Measurements from ENCODE around the gene EYS.
"Not testable (repeated sequence)": the region's sequence is repeated elsewhere in the genome, so short reads cannot be mapped to it uniquely, and the experiment has no call there.

The EYS gene

DNA sequence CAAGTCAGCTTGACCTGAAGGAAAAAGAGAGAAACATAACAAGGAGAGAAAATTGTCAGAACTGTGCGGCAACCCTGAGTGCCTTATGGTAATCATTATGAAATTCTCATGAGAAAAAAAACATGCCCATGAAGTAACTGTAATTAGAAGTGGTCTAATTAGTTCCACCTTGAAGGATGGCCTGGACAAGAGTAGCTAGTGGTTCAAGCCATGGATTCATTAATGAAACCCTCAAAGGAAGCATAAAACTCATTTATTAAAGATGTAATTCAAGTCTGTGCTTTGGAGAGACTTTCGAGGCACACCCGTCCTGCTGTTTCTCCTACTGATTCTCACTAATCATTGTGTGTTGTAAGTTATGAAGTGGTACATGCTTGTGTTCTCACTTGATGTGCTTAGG, 1911.2 kb downstream of the EYS start:
- DNase-seq (ENCODE audit: low read depth in 2 of 2): no peak

DNA sequence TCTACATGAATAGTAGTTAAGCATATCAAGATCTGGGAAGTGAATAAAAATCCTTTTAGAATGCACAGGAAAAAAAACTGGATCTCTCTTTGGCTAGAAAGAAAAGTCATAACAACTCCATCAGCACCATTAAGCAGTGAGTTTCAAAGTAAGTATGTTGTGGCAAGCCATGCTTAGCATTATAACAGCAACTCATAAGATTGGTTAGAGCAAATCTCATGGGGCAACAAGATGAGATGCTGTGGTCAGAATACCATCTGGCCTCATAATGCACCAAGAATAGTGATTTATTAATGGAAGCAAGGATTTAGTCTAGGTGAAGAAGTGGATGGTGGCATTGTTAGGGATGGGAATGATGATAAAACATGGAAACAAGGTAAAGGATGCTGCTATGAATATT, 1912.0 kb downstream of the EYS start:
- DNase-seq (ENCODE audit: low read depth in 2 of 2): no peak

DNA sequence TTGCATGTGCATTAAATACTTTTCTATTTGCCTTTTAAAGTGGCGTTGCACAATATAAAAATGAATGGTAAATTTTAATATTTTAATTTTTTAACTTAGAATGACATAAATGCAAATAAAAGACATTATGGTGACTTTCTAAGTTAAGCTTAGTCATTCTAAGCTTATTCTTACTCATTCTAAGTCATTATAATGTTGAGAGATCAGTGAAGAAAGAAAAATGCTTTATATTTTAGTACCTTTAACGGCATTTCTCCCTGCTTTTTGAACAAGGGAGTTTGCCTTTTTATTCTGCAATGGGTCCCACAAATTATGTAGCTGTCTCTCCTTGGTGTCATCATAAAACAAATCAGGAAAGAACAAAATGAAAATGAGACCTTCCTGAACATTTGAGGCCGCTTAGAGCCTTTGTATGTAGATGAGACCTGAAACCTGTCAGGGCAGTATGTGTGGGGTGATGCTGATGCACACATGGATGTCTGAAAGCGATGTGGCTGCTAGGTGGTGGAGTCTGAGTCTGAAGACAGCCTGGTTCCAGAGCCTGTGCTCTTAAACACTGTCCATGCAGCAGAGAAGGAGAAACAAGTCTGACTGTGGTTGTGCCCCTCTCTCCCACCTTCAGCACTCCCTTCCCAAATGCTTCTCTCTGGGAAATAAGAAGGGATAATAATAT, 1913.4 kb downstream of the EYS start:
- DNase-seq (ENCODE audit: low read depth in 2 of 2): no peak

DNA sequence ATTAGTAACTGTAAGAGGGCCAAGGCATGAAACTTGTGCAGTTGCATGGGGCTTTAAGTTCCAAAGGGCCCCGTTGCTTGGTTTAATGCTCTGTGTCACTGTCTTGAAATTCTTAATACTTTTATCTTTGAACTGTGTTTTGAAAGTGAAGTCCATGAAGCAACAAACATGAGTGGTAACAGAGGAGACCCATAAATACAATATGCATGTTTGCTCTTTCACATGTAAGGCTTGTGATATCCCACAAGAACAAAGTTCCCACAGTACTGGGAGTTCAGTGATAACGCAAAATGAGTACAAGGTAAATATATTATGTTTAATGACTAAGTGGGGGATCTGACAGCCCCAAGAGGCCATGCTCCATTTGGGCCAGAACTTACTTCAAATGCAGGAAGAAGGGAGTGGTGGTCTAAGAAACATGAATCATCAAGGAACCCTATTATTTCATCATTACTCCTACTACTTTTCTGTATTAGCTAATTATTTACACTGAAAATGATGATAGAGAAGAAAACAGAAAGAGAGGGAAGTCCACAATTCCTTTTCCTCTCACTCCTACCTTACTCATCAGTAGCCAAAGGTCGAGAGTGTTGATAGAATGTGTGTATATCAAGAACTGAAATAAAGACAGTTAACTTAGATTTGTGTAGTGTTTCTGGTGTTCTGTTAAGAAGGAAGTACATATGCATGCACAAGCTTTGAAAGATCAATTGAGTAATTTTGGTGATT, 1914.1 kb downstream of the EYS start:
- no peak for DNase-seq (ENCODE audit: low read depth in 2 of 2)

DNA sequence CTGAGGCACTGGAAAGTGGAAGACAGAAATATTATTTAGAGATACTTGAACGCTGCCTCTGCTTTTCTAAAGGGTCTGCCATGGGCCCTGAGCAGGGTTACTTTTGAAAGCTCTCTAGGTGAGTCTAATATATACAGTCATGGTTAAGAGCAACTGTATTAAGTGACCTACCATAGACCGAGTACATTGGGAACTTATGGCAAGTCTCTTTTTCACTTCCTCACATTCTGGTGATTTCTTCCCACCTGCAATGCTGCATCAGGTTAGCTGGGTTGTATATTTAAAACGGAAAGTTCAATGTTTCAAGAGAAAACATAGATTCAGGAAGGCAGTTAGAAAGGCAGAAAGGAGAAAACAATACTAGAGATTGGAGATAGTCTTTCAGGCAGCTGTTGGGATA, 1916.7 kb downstream of the EYS start:
- DNase-seq (ENCODE audit: low read depth in 2 of 2): no peak

DNA sequence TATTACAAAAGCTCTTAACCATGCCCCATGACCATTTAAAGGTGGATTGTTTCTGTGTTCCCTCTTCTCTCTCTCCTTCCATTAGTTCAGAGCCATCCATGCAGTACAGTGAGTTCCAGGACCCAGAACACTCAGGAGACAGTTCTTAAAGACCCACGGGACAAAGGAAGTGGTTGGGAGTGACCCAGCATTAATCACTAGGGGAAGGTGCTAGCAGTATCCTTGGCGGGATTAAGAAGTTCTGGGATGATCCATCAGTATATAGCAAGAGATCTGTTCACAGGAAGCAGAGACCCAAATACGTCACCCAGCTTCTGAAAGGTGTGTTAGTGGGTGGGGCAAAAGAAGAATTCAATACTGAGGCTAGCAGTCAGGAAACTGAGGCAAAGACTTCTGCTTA, 1917.3 kb downstream of the EYS start:
- DNase-seq (ENCODE audit: low read depth in 2 of 2): no peak

DNA sequence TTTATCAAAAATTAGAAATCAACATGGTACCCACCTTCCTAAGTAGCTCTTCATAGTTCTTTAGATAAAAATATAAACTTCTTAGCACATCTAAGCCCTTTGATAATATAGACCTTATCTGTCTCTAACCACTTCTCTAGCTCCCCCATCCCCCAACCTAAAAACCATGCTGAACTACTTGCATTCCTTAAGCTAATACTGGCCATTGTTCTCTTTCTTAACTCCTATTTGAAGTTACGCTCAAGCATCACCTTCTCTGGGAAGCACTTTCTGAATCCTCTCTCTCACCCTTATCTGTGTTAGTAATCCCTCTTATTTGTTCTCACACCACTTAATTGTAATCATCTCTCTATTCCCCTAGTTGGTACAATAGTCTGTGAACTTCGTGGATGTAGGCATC, 1918.5 kb downstream of the EYS start:
- DNase-seq (ENCODE audit: low read depth in 2 of 2): no peak

DNA sequence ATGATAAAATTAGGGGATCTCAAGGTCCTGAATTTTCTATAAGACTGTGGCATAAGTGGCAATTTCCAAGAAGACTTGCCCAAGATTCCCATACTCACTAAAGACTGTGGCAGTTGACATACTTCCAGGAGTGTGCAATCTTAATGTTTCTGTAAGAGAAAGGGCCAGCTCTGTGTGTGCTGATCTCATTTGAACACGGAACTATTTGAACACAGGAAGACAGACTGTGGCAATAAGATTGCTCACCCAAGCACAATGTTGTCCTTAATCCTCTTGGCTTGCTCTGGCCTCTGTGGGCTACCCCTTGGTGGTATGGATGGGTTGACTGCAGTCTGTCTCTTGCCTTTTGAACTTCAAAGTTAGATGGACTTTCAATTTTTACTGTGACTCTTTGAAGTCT, 1920.0 kb downstream of the EYS start:
- no peak for DNase-seq (ENCODE audit: low read depth in 2 of 2)

DNA sequence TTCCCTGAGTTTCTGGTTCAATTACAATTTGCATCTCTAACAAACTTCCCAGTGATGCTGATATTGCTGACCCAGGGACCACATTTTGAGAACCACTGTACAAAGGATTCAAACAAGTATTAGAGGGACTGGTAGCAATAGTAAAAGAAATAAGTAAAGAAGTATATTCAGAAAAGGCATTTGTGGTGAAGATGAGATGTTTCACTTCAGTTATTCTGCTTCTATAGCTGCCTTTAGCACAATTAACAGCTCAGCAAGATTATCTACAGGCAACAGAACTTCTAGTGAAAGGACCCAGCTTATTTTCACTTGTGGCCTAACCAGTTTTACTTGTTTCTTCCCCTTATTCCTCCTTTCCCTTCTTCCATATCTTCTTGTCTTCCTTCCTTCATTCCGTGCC, 1922.0 kb downstream of the EYS start:
- DNase-seq (ENCODE audit: low read depth in 2 of 2): no peak

DNA sequence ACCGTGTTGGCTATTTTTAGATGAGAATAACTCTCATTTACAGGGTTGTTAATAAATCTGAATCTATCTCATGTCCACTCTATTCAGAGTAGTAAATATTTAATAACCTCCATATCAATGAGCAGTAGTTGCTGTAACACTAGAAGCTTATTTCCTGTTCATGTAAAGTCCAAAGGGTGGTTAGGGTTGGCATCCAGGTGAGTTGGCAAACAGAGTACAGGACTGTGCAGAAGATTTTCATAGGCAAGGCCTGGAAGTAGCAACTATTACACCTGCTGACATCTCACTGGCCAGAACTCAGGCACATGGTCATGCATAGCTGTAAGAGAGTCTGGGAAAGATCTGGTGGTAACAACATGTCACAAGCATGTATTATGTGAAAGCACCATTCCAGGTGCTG, 1923.9 kb downstream of the EYS start:
- DNase-seq (ENCODE audit: low read depth in 2 of 2): no peak

DNA sequence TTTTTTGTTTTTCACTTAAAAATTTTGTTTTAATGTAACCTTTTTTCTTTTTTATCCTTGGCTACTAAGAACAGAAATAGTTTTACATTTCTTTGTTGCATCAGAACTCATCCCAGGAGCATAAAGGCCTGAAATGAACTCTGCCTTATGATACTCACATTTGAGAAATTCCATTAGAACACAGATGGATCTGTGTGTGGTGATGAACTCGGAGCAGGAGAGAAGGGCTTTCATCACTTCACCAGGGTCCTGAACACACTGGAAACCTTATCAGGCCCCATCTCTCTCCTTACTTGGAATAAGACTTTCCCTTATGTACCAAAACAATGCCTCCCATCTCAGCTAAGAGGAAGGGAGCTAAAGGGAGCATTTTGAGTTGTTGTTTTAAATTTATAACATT, 1932.1 kb downstream of the EYS start:
- no peak for DNase-seq (ENCODE audit: low read depth in 2 of 2)

DNA sequence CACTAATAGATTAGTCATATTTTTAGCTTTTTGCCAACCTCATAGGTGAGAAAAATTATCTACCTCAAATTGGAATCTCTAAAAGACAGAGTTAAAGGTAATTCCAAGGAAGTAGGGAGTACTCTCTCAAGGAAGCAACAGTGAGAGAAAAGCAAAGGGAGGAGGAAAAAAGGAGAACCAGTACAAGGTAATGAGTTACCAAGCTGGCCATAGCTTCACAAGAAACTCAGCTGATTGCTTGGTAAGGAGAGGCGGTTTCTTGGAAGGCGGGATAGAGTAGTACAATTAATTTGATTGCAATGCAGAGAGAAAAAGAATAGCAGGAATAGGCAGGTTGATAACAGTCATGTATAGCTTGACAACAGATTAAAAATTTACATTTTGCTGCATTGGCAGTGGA, 1933.8 kb downstream of the EYS start:
- DNase-seq (ENCODE audit: low read depth in 2 of 2): no peak

DNA sequence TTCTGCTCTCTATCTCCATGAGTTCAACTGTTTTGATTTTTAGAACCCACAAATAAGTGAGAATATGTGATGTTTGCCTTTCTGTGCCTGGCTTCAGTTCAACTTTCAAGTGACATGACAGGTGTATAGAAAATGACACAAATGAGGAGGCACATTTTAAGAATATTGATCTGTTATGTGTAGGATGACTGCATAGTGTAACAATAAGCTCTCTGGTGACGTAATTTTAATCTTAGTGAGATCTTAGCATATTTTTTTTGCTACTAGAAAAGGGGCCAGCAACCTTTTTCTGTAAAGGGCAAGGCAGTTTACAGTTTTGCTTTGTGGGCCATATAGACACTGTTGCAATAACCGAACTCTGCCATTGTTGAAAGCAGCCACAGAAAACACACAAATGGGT, 1941.2 kb downstream of the EYS start:
- DNase-seq (ENCODE audit: low read depth in 2 of 2): no peak

DNA sequence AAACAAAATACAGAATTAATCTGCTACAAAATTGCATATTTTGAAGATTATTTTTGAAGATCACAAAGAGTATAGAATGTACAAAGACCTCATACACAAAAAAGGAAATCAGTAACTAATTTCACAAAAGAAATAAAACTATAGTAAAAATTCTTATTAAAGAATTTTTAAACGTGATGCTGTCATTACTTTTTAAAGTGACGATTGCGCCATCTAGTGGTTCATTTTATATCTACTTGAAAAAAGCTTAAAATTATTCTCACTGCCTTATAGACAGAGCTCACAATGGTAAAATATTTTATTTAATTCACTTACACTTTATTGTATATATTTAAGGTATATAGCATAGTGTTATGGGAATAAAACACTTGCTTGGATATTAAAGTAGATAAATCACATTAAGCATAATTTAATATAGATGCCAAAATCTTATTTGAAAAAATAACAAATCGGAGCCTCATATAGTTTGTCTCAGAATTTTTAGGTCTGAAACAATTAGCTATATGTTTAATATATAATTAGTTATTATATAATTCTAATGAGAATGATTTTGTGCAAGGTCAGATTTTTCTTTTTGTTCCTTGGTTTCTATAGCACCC, 1942.6 kb downstream of the EYS start:
- no peak for DNase-seq (ENCODE audit: low read depth in 2 of 2)

DNA sequence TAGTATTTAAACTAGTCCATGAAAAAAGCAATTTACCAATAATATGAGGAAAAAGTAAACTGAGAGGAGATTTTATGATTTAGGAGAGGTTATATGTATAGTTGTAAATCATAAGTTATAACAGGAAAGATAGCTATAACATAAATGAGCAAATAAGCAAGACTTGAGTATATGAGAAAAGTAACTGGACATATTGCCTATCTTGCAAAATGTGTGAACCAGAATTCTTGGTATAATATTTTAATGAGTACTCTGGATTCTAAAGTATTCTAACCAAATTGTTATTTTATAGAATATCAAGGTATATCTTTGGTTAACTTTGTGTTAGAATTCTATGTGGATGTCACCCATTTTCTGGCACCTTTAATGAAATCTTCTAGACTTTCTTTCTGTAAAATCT, 1946.8 kb downstream of the EYS start:
- DNase-seq (ENCODE audit: low read depth in 2 of 2): no peak

DNA sequence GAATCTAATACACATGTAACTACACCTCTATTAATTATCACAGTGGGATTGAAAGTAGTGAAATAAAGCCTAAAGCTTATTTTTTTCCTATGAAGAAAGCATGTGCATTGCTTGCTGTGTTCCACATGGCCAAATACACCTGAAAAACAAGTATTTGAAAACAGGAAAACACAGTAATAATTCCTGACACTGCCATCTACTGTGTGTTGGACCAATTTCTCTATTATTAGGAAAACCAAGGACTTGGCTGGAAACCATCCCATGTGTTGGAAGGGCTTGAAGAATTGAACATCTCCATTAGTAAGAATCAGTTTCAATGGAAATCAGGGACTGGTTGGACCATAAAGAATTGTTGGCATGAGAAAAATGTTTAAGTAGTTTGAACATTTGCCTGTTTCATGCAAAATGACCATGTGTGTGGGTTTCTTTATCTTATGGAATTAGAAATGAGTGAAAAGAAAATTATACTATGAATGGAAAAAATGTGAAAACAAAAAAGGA, 1947.4 kb downstream of the EYS start:
- DNase-seq (ENCODE audit: low read depth in 2 of 2): no peak

DNA sequence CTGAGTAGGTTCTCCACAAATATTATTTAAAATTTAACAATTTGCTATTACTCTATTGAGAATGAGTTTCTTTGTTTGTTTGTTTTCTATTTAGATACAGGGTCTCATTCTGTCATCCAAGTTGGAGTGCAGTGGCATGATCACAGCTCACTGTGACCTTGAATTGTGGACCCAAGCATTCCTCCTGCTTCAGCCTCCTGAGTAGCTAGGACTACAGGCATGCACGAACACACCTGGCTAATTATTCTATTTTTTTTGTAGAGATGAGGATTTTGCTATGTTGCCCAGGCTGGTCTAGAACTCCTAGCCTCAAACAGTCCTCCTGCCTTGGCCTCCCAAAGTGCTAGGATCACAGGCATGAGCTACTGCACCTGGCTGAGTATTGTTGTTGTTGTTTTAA, 1949.2 kb downstream of the EYS start:
- no peak for DNase-seq (ENCODE audit: low read depth in 2 of 2)

DNA sequence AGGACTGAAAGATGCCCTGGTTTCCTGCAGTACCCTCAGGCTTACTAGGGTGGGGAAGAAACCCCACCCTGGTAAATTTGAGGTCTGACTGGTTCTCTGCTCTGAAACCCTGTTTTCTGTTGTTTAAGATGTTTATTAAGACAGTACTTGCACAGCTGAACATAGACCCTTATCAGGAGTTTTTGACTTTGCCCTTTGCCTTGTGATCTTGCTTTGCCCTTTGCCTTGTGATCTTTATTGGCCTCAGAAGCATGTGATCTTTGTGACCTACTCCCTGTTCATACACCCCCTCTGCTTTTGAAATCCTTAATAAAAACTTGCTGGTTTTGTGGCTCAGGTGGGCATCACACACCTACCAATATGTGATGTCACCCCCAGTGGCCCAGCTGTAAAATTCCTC, 1949.8 kb downstream of the EYS start:
- not testable (repeated sequence) for DNase-seq (ENCODE audit: low read depth in 2 of 2)

DNA sequence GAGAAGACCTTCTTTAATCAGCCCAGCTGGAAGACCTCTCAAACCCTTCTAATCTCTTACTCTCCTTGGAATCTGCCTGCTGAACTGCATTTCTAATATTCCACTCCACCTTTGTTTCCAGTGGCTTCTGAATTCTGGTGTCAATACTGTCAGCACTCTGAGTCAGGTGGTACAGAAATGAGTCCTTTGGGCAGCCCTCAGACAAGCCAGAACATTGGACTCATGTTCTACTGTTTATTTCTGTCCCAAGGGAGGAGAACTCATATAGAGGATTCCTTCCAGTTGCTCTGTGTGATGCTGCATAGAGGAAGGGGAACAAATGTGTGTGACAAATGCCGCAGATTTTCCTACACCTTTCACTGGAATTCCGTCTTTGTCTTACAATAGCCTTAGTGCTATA, 1956.6 kb downstream of the EYS start:
- DNase-seq (ENCODE audit: low read depth in 2 of 2): no peak

DNA sequence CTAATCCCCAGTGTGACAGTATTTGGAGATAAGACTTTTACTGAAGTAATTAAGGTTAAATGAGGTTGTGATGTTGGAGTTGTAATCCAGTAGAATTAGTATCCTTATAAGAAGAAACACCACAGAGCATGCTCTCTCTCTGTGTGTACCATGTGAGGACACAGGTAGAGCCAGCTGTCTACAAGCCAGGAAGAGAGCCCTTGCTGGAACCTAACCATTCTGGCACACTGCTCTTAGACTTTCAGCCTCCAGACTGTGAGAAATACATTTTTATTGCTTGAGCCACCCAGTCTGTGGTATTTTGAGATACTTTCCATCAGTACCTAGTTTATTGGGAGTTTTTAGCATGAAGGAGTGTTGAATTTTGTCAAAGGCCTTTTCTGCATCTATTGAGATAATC, 1961.2 kb downstream of the EYS start:
- no peak for DNase-seq (ENCODE audit: low read depth in 2 of 2)

DNA sequence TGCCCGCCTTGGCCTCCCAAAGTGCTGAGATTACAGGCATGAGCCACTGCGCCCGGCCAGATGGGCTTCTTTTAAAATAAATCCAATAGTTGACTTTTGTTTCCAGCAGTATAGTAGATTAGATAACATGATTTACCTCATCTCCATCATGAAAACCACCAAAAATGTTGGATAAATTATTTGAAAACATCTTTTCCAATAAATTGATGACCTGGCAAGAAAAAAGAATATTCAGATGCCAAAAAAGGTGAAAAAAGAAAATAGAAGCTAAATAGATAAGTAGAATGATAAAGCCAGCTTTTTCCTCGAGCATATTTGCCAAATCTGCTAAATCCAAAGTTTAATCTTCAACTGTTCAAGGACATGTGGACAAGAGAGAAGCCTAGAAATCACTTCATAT, 1962.2 kb downstream of the EYS start:
- no peak for DNase-seq (ENCODE audit: low read depth in 2 of 2)

DNA sequence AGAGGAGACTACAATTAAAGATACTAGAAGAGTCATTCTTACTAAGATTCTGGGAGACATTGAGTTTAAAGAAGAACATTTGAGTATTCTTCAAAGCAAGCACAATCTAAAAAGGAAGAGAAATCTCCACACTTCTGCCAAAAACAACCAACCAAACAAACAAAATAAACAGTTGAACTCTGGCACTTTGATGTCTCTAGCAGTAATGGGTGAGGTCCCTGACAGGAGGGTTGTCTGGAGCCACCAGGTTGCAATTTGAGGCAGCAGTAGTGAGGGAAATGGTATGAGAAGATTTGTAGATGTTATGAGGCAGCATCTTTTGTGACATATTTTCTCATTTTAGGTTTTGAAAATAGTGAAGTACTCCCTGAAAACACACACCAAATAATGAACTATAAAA, 1963.3 kb downstream of the EYS start:
- DNase-seq (ENCODE audit: low read depth in 2 of 2): no peak

DNA sequence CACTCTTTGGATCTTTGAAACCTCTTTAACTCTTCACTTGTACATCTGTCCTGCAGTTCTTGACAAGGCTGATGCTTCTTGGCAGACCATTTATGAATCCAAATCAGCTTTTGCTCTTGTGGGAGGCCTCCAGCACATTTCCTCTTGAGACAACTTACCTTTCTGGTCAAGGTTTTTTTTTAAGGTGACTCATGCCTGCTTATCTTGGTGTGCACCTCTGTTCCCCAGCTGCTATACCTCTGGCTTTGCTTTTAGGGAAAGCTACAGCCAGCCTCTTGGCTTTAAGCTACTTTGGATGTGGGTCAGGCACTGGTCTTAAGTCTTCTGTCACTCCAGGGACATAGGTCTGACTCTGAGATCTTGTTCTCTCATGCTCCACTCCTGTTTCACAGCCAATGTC, 1965.0 kb downstream of the EYS start:
- no peak for DNase-seq (ENCODE audit: low read depth in 2 of 2)
